Effector CD4-positive, alpha-beta T cell (primary cell): ENCODE measurements around the gene SLIT3.
"Not testable (repeated sequence)": the region's sequence is repeated elsewhere in the genome, so short reads cannot be mapped to it uniquely, and the experiment has no call there.

Experiments
- DNase-seq: peaks from one replicate; pipeline ENCODE4 v3.0.0-alpha.2; 2020

SLIT3 gene

DNA sequence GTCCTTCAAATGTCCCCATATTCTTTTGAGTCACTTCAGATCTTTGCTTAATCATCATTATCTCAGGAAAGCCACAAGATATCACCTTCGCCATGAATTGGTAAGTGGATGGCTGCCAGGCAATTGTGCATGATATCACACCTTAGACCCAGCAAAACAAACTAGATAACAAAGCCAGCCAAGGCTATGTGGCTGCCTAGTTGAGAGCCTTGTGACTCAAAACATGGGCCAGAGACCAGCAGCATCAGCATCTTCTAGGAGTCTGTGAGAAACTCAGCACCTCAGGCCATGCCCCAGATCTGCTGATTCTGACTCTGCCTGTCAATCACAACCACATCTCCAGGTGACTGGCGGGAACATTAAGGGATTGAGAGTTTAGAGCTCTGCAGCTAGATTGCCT is 82.8 kb downstream of the SLIT3 start:
- no peak for DNase-seq

DNA sequence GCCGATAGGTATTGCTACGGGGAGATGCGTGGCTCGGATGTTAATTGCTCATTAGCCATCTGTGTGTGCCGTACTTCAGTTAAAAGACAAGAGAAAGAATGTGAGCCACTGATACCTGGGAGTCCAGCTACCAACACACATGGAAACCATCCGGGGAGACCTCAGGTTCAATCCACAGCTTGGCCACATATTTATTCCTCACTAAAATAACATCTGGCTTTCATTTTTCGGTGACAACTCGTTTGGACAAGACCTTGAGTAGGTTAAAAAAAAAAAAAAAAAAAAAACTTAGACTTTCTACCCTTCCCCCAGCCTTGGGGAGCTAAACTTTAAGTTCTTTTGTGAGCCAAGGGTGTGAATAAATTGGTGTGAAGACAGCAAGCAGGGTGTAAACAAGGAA is 84.1 kb downstream of the SLIT3 start:
- DNase-seq = no peak

- DNase-seq = no peak
These were observed 87.5 kb downstream of the SLIT3 start for GRCh38 chr5:169213479-169213878.

GRCh38 chr5:169211761-169212160 is 89.2 kb downstream of the SLIT3 start:
- DNase-seq = not testable (repeated sequence)

- no peak for DNase-seq
These were observed 96.0 kb downstream of the SLIT3 start for GRCh38 chr5:169204788-169205400.

DNA sequence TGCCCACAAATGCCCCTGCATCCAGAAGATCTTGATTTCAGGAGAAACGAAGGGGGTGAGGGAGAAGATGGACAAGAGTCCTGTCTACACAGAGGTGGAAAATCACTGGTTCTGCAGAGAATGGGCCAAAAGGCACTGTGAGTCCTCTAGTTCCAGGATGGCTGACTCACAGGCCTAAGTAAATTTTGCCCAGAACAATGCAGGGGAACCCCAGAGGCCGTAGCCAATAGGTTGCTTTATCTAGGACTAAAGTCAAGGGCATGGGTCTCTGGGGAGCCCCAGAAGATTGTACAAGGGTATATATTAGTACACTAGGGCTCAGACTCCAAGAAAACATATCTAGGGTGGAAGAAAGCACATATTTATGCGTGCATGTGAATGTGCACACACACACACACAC is 98.0 kb downstream of the SLIT3 start:
- no peak for DNase-seq

GRCh38 chr5:169201597-169201996 is 99.3 kb downstream of the SLIT3 start:
- DNase-seq = no peak

DNA sequence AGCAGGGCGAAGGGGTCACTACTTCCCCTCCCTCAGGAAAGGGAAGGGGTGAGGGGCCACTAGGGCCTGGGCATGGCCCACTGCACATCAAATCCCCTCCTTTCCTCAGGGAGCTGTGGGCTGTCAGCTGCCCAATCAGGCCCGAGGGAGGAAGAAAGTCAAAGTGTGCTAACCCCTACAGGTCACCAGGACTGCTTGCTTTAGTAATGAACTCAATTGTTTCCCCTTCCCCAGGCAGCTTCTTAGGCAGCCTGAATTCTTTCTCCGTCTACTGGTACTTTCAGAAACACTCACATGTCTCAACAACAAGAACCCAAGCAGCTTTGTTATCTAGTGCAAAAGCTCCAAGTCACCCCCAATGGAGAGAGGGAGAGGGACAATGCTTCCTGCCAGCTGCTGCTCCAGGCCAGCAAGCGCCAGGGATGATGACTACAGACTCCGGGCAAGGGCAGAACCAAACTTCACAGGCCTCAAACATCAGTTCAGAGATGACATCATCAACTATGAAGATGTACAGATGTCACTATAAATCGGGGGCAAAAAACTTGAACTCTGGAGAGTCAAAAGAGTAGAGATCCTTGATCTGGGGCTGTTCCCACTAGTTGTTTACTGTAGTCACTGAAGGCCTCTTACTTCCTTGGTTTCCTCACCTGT is 100.7 kb downstream of the SLIT3 start:
- no peak for DNase-seq

GRCh38 chr5:169197343-169197742 is 103.6 kb downstream of the SLIT3 start:
- no peak for DNase-seq

- DNase-seq = no peak
These were observed 104.9 kb downstream of the SLIT3 start for GRCh38 chr5:169196059-169196458.

DNA sequence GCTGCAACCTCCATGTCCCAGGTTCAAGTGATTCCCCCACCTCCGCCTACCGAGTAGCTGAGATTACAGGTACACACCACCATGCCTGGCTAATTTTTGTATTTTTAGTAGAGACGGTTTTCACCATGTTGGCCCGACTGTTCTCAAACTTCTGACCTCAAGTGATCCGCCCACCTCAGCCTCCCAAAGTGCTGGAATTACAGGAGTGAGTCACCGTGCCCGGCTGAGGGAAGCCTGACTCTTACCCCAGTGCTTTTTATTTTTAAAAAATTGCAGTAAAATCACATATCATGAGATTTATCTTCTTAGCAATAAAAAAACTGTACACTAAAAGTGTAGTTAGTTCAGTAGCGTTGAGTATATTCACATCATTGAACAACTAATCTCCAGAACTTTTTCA is 105.3 kb downstream of the SLIT3 start:
- no peak for DNase-seq

DNA sequence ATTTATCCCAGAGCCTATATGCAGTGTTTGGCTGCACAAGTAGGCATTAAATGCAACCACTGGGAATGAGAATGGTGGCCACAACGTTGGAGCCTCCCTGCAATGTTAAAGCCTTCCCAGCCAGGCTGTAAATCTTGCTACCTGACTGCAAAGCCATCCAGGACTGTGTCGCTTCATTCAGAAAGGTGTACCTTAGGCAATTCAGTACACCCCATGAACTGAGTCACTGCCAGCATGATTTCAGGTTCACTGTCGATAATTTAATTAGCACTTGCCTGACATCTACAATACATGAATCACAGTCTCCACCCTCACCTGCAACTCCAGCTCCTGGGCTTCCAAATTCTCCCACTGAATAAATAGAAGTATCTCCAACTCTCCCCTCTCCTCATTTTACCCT is 108.4 kb downstream of the SLIT3 start:
- DNase-seq = no peak

GRCh38 chr5:169190849-169191248 is 110.1 kb downstream of the SLIT3 start:
- no peak for DNase-seq

DNA sequence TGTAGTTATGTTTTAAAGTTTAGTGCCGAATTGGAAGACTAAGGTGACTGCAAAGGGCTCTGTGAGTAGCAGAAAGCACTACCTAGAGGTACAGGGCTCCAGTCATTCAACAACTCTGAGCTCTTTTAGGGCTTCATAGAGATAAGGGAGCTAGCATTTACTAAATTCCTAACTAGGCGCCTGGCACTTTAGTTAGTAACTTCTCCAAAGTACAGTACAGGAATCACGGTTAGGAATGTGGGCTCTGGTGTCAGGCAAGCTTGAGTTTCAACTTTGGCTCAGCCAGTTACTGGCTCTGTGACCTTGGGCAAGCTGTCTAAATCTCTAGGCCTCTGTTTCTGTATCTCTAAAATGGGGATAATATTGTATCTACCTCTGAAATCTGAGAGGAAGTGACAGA is 115.3 kb downstream of the SLIT3 start:
- DNase-seq = no peak

DNA sequence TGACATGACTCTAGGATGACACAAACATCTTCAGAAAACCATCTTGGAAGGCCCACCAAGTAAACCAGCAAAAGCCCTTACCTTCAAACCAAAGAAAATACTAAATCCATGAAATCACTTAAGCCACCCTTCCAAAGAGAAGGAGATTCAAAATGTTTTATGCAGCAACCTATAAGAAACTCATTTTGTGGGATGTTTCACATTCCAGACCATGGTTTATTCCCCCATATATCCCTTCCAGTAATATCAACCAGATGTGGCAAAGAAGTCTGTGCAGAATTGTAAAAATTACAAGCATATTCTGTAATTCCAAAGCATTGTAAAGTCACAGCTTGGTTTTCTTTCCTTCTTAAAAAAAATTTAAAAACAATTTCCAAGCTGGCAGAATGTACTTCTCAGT is 117.4 kb downstream of the SLIT3 start:
- no peak for DNase-seq

DNA sequence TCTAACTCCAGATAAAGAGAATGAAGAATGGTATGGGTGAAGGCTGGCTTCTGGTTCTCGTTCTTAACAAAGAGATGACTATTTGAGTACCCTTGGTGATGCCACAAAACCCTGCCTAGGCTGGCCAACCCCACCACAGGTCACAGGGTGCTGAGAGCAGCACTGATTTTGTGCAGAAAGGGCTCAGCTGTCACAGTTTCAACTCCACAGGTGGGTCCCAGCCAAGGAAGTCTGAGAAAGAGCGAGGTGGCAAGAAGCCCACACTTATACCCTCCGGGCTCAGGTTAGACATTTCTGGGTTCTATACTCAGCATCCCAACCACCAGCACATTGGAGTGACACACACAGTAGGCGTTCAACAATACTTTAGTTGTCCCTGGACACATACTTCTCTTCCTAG is 118.1 kb downstream of the SLIT3 start:
- DNase-seq = no peak

GRCh38 chr5:169181814-169182213 is 119.1 kb downstream of the SLIT3 start:
- DNase-seq = no peak

- DNase-seq = no peak
These were observed 122.2 kb downstream of the SLIT3 start for GRCh38 chr5:169178754-169179153.

- DNase-seq = no peak
These were observed 122.7 kb downstream of the SLIT3 start for GRCh38 chr5:169178274-169178673.

- DNase-seq = no peak
These were observed 123.9 kb downstream of the SLIT3 start for GRCh38 chr5:169176709-169177694.

DNA sequence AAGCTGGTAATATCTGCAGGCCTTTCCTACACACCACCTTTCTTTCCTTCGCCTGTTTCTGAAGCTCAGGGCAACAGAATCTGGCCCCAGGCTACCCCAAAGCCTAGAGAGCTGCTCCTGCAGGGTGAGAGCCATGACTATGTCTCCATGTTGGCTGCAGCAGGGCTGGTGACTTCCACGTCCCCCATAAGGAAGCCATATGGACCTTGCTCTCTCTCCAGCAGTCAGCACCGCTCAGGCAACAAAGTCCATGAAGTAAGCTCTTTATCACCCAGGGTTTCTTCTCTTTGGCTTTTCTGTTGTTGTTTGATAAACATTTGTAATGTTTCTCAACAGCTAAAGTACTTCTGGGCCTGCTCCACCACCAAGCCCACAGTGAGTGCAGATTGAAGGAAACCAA is 125.2 kb downstream of the SLIT3 start:
- no peak for DNase-seq

- no peak for DNase-seq
These were observed 126.0 kb downstream of the SLIT3 start for GRCh38 chr5:169174923-169175322.

DNA sequence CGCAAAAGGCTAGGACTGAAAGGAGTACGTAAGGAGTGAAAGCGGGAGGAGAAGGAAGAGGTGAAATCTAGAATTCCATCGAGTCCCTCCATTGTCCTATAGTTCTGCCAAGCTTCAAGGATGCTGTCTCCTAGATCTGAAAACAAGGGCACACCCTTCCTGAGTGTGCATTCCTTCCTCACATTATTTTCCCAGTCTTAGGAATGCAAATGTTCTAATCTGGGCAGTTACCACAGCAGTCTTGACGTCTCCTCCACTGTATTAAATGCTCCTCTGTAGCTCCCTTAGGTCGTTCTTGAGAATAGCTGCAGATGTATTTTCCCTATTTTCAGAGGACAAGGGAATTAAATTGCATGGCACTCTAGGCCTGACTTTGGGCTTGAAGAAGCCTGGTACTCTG is 127.6 kb downstream of the SLIT3 start:
- no peak for DNase-seq

GRCh38 chr5:169171515-169171914 is 129.4 kb downstream of the SLIT3 start:
- DNase-seq = no peak
